GM18499 (cell line): ENCODE results near the gene SPINK4.

Experiments used
- ATAC-seq: cut with Tn5 transposase; IDR thresholded peaks from one replicate; pipeline ENCODE4 v1.9.1; 2021; ENCODE audit warnings: moderate number of reproducible peaks; ENCODE audit not compliant: insufficient read depth, unreplicated experiment

The SPINK4 gene

DNA sequence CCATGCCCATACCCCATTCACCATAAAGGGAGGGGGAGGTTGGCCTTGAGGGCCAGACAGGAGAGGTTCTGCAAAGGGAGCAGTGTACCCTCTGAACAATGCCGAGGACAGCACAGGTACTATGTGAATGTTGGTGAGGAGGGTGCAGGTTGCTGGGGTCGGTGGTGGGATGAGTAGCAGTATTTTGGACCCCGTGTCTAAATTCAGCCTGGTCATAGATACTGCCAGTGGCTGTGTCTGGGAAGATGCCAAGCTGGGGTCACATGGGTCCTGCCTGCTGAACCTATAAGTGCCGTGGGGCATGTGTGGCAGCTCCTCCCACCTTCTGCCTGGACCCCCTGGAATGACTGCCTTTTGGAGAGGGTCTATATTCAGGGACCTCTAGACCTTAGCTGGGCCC is 11.4 kb upstream of the SPINK4 start:
- no peak for ATAC-seq

DNA sequence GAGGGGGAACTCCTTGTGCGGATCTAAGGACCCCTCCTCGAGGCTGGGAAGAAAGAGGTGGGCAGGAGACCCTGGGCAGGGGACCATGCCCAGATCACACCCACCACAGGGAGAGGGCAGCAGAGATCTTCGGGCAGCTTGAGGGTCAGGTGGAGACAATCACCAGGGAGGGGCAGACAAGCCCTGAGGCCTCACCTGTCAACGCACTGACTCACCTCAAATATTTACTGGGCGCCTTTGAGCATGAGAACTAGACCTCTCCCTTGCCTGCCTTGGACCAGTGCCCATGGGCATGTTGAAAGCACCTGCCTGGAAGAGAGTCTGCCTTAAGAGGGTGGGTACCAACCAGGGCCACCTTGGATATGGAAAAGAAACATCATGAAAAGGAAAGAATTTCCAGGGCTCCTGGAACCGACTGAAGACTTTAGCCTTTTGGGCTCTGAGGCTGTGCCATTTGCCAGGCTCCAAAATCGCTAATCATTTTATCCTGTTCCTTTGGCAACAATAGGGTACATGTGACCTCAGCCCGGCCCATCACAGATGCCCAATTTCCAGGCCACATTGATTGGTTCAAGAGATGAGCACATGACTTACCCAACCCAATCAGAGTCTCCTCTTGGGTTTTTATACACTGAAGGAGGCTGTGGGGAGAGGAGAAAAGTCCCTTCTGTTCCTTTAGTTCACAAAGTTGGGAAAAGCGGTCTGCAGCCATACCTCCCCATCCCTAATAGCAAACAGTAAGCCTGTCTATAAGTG is 10.4 kb upstream of the SPINK4 start:
- no peak for ATAC-seq

DNA sequence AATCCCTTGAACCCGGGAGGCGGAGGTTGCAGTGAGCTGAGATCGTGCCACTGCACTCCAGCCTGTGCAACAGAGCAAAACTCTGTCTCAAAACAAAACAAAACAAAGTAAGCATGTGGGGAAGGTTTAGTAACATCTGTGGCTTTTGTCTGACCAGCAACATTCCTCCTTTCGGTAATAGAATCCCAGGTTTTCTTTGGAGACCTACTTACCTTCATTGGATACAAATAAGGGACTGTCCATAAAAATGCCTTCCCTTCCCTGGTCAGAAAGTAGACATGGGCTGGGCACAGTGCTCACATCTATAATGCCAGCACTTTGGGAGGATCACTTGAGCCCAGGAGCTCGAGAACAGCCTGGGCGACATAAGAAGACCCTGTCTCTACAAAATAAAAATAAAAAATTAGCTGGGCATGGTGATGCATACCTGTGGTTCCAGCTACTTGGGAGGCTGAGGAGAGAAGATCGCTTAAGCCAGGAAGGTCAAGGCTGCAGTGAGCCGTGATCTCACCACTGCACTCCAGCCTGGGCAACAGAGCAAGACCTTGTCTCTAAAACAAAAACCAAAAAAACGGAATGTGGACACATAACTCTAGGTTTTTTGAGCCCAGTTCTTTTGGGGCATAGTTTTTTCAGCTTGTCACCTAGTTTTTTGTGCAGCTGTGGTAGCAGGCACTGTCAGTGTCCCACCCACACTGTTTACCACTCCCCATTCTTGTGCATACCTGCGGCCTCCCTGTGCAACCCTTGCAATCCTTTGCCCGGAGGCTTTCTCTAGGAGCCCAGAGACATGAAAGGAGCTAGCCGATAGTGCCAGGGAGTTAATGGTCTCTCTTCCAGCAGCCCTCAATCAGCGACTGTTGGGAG is 9.0 kb upstream of the SPINK4 start:
- no peak for ATAC-seq

DNA sequence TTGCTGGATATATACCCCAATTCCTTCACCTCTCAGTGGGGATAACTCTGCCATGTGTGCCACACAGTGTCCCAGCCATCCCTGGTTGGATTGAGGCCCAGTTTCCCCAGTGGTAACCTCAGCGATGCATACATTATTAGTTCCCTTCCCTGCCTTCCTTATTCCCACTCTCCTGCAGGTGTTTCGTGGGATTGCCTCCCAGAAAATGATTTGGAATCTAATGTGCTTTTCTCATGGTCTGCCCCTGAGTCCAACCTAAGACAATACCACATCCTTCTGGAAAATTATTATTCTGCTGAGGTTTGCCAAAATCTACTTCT is 8.4 kb upstream of the SPINK4 start:
- ATAC-seq: no peak

DNA sequence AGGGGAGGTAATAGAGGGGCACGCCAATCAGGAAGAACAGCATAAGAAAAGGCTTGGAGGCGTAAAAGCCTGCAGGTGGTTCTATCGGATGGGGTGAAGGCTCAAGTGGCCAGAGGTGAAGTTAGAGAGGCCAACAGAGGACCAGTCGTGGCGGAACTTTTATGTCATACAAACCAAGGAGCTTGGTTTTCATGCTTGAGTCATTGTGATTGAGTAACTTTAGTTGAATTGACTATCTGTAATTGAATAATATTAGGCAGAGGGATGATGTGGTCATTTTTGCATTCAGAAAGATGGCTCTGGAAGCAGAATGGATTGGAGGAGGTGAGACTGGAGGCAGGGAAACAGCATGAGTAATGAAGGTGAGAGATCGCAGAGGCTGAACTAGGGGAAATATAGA is 7.2 kb upstream of the SPINK4 start:
- no peak for ATAC-seq

DNA sequence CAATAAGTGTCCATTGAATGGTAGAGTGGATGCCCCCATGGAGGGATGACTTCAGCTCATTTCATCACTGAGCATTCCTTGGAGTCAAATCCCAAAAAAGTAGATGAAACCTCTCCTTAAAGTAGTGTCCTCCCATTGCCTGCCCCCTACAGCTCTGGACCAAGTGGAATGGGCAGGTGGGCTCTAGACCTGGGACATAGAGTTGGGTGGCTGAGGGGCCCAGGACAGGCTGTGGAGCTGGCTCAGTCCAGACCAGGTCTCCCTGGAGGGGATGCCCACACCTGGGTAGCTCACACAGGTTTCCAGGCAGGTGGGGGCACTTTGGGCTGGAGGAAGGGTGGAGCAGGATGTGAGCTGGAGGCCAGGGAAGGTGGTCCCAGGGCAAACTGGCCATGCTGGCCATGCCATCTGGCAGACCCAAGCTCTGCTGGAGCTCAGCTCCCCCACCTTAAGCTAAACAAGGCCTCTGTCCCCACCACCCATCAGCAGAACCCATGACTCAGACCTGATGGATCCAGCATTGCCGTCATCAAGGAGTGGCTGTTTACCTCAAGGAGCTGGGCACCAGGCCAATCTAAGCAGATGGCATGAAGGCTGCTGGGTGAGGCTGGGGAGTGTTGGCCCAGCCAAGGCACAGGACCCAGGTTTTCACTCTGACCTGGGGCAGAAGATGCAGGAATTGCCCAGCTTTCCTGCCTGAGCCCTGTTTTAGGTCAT is 6.2 kb upstream of the SPINK4 start:
- no peak for ATAC-seq

DNA sequence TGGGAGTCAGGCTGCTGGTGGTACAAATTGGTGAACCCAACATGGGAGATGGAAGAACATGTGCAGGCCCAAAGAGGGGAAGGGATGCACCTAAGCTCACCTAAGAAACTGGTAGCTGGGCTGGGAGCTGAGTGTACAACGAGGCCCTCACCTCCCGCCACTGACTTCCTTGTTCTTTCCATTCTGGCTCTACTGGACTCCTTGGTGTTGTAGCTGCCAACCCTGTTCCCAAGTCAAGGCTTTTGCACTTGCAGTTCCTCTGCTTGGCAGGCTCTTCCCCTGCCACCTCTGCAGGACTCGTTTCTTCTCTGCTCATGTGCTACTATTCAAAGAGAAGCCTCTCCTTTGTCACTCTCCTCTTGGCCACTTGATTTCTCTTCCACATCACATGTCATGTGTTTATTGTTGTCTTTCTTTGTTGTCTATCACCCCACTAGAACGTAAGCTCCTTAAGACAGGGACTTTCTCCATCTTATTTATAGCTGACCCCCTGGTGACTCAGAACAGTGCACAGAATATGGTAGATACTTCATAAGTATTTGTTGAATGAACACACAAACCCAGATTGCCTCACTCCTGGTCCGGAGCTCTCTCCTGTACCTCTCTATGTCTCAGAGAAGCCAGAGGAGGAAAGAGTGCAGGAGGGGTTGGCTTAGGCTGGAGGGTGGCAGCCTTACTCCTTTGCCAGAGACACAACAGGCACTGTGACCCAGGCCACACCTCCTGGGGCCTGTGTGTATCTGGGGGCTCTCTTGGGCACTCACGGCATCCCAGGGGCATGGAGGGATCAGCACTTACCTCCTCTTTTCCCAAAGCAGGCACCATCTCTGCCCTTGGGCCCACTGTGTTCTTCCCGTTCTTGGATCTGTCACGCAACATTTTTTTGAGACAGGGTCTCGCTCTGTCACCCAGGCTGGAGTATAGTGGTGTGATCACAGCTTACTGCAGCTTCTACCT is 5.2 kb upstream of the SPINK4 start:
- ATAC-seq: no peak

DNA sequence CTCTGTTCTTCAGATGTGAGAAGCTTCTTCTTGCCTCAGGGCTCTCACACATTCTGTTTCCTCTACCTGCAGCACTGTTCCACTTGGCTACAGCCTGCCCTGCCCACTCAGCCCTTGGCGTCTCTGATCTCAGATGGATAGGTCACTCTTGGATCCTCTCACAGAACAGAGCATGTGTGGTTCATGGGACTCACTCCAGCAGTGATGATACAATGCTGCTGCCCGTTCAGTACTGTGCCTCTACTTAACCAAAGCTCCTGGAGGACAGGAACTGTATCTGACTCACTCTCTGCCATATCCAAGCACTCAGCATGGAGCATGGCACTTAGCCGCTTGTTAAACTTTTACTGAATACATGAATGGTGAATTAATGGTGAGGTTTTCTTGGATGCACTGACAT is 3.4 kb upstream of the SPINK4 start:
- no peak for ATAC-seq

DNA sequence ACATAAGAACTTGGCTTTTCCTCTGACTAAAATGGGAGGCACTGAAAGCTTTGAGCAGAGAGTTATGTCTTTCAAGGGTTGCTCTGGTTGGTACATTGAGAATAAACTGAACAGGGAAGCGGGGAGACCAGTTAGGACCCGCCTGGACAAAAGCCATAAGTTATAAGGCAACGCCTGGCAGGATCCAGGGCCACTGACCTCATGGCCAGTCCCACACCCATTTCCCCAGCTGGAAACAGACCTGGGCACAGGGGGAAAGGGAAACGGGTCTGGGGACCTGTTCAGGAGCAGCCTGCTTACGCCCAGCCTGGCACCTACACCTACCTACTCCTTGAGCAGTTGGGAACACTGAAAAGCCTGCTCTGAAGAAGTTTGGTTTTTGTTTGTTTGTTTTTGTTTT is 1.3 kb downstream of the SPINK4 start:
- no peak for ATAC-seq

DNA sequence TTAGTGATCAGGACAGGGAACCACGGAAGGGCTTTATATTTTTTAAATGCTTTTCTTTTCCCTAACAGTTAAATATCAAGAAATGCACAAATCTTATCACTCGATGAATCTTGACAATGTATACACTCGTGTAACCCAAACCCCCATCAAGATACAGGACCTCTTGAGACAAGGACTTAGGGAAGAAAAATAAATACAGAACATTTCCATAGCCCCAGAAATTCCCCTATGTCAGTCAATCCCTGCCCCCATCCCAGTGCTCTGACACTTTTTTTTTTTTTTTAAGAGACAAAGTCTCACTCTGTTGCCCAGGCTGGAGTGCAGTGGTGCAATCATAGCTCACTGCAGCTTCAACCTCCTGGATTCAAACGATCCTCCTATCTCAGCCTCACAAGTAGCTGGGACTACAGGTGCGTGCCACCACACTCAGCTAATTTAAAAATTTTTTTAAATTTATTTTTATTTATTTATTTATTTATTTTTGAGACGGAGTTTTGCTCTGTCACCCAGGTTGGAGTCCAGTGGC is 2.7 kb downstream of the SPINK4 start:
- ATAC-seq: no peak

DNA sequence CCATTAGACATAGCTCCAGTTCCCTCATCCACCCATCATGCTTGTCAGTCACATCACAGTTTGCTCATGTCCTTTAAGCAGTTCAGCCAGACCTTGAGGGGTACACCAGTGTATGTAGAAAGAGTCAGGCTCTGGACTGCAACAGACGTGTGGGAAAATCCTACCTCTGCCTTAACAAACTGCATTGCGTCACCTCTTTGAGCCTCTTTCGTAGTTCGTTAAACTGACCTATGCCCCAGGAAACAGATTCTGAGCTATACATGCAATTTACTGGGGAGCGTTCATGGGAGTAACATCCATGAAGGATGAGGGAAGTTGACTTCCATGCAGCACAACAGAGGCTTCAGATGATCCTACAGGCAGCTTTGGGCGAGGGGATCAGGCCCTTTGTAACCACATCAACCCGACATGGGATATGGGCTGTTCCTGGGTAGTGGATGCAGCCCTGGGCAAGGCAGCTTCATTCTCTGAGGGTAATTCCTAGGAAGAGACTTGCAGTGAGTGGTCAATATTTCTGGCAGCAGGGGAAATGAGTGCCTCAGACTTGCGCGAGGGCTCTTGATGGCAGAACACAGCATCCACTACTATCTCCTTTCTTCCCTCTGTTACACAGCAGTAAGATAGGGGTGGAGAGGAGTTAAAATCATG is 4.3 kb downstream of the SPINK4 start:
- ATAC-seq: no peak

DNA sequence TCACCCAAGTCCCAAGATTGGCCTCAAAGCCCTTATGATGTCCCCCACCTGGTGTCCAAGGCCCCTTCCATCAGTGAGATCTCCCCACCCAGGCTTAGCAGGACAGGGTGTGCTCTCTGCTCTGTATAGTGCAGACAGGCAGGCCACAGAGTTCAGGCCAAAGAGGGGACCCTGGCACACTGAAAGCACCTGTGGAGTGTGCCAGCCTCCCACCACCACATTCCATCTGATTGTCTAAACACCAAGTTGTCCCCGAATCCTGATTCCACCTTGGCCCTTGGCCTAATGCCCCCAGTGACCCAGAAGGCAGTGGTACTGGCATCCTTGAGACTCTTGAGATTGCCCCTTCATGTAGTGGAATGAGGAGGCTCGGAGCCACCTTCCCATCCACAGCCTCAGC is 5.4 kb downstream of the SPINK4 start:
- ATAC-seq: no peak

DNA sequence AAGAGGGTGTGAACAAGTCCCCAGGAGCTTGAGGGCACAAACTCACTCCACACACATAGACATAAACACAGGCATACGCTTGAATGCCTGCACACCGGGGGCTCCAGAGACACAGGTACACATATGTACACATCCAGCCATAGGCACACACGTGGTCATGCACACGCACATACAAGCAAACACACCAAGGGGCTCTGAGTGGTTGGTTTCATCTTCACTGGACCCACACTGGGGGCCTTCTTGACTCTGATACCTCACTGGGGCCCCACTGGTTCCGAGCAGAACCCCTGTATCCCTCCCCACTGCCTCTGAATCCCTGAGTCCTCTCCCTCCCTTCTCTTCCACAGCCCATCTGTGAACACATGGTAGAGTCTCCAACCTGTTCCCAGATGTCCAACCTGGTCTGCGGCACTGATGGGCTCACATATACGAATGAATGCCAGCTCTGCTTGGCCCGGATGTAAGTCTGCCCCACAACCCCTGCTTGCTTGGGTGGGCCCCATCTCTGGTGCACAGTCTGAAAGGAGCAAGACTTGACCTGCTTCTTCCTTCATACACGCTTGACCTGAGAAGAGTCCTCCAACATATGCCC is 6.4 kb downstream of the SPINK4 start:
- no peak for ATAC-seq

DNA sequence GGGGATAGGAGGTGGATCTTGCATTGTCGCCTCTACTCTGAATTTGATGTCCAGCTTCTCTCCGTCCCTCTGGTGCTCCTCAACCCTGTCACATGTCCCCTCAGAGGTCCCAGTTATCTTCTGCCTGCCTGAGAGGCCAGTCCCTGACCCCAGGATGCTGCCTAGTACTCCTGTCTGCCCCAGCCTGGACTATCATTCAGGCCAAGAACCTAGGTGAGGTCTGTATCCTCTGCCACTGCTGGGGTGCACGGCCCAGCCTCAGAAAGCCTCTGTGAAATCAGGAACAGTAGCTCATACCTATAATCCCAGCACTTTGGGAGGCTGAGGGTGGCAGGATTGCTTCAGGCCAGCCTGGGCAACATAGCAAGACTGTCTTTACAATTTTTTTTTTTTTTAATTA is 8.6 kb downstream of the SPINK4 start:
- no peak for ATAC-seq

DNA sequence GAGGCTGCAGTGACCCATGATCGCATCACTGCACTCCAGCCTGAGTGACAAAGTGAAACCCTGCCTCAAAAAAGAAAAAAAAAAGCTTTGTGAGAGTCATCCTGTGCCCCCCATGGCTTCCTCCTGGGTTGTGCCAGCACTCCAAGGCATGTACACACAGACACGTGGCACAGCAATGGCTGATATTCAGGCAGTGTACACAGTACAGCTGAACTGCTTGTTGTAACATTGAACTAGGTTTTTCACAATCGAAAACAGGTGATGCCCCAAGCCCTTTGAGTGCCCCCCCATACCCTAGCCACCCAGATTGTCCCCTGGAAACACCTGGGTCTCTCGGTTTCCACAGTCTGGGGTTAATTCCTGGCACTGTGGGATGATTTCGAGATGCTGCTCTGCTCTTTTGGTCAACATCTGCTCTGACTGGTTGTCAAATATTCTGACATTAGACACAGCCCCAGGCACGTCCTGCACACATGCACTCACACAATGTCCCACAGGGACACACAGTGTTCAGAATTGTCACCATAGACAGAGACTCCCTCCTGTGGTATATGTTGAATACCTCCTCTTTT is 9.2 kb downstream of the SPINK4 start:
- no peak for ATAC-seq

DNA sequence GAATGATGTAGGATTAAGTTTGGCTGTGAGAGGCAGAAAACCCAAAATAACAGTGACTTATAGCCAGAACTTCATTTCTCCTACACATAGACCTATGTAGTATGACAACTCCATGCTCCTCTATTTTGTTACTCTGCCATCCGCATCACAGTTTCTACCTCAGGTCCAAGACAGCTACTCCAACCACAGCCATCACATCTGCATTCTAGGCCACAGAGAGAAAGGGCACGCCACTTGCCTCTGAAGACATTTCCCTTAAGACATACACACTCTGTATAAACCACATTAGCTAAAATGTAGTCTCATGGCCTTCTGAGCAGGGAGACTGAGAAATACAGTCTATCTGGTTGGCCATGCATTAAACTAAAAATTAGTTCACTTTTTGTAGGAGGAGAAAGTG is 10.0 kb downstream of the SPINK4 start:
- no peak for ATAC-seq

DNA sequence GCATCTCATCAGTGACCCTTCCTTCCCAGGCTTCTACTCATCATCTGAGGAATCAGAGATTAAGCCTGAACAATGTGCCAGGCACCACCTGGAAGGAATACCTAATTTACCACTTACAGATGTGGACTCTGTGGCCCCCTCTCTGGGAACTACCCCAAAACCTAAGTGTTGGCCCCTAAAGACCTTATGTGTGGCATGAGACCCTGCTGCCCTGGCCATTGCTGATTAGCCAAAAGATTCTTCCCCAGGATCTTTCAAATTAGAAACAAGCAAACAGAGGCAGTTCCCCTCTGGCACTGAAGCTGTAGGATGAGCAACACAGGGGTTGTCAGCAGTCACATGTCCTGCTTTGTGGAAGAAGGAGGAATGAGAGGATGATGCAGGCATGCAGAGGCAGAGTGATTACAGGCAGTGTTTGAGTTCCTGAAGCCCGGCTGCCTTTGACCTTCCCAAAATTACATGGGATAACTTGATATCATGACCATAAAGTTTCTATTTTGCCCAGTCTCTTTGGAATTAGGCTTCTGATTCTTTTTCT is 10.6 kb downstream of the SPINK4 start:
- ATAC-seq: no peak

DNA sequence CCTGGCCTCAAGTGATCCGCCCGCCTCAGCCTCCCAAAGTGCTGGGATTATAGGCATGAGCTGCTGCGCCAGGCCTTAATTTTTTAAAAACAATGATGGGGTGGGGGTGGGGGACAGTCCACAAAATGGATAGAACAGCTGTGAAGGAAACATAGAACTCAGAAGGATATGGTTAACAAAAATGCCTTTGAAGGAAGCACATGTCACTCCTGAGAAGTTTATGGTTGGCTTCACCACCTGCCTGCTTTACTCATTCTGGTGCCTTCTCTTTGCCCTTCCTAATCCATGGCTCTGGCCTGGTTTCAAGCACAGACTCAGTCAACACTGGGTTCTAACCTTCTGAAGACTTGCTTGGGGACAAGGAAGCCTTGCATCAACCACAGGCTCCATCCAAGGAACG is 14.2 kb downstream of the SPINK4 start:
- ATAC-seq: no peak

DNA sequence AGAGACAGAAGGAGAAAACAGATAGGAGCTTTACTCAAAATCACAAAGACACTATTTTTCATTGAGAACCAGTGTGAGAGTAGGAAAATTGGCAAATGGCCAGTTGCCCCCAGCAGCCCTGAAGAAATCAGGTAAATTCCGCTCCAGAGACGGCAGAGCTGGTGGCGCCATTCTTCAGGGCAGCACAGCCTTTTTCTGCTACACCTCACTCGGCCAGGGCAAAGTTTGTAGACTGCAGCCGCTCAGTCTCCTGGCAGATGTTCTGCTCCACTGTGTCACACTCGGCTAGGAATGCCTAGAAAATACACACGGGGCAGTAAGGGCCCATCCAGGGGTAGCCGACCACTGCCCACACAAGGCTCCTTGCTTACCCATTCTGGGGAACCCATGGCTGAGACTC is 15.0 kb downstream of the SPINK4 start:
- no peak for ATAC-seq
